WTC11 (cell line): ENCODE results near the gene CPNE2.

Experiments used
- FOXK1 ChIP-seq: sonication (generic); formaldehyde crosslinking; IDR thresholded peaks from 2 replicates; pipeline ENCODE4 v1.8.0; 2022; ENCODE audit warnings: mild to moderate bottlenecking, moderate library complexity, missing genetic modification reagents
- JUN ChIP-seq: sonication (generic); formaldehyde crosslinking; IDR thresholded peaks from 2 replicates; pipeline ENCODE4 v1.8.0; 2023; ENCODE audit warnings: mild to moderate bottlenecking, missing genetic modification reagents
- TF ChIP-seq, protein P1 (sequence below): fragments of 200-600 bp; IDR thresholded peaks from 2 replicates; pipeline ENCODE4 v1.8.0; 2022; ENCODE audit warnings: antibody characterized with exemption
- TF ChIP-seq, protein P2 (sequence below): sonication (generic); formaldehyde crosslinking; IDR thresholded peaks from 2 replicates; pipeline ENCODE4 v1.8.0; 2022; ENCODE audit warnings: mild to moderate bottlenecking, missing genetic modification reagents
- TF ChIP-seq, protein P3 (sequence below): sonication (generic); formaldehyde crosslinking; IDR thresholded peaks from 2 replicates; pipeline ENCODE4 v1.8.0; 2023; ENCODE audit warnings: missing genetic modification reagents
- TF ChIP-seq, protein P4 (sequence below): sonication (generic); formaldehyde crosslinking; IDR thresholded peaks from 2 replicates; pipeline ENCODE4 v1.8.1; 2023; ENCODE audit warnings: mild to moderate bottlenecking, missing genetic modification reagents, moderate library complexity
- TF ChIP-seq, protein P5 (sequence below): sonication (generic); formaldehyde crosslinking; IDR thresholded peaks from 2 replicates; pipeline ENCODE4 v1.8.1; 2023; ENCODE audit warnings: mild to moderate bottlenecking, moderate library complexity, missing genetic modification reagents

DNA sequence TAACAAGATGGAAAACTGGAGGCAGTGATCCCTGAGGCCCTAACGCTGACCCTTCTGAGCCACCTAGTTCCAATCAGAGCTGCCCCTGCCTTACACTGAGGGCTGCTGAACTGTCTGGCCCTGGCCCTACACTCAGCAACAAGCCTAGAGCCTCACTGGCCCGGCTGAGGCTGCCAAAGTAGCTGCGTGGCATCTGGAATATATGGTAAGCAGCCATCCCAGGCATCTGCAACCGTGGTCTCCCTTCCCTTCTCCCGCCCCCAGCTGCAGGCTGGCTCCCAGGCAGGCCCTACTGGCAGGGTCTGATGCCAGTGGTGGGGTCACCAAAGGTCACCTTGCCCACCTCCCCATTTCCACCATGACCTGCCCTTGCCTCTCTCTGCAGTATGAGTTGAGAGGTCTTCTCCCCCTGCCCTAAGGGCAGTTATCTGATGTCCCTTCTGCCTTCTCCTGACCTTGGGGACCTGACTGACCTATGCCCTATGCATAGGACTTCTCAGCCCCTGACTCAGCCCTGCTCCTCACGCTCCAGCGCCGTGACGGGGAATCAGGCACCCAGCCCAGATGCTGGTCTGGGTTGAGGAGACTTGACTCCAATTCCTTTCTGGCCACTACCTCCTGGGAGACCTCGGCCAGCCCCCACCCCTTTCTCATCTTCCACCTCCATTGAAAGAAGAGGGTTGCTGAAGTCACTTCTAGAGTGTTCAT is 45.3 kb downstream of the CPNE2 start:
- no peak for TF ChIP-seq JUN
- TF ChIP-seq, protein P1, sequence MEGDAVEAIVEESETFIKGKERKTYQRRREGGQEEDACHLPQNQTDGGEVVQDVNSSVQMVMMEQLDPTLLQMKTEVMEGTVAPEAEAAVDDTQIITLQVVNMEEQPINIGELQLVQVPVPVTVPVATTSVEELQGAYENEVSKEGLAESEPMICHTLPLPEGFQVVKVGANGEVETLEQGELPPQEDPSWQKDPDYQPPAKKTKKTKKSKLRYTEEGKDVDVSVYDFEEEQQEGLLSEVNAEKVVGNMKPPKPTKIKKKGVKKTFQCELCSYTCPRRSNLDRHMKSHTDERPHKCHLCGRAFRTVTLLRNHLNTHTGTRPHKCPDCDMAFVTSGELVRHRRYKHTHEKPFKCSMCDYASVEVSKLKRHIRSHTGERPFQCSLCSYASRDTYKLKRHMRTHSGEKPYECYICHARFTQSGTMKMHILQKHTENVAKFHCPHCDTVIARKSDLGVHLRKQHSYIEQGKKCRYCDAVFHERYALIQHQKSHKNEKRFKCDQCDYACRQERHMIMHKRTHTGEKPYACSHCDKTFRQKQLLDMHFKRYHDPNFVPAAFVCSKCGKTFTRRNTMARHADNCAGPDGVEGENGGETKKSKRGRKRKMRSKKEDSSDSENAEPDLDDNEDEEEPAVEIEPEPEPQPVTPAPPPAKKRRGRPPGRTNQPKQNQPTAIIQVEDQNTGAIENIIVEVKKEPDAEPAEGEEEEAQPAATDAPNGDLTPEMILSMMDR: no peak
- TF ChIP-seq, protein P2, sequence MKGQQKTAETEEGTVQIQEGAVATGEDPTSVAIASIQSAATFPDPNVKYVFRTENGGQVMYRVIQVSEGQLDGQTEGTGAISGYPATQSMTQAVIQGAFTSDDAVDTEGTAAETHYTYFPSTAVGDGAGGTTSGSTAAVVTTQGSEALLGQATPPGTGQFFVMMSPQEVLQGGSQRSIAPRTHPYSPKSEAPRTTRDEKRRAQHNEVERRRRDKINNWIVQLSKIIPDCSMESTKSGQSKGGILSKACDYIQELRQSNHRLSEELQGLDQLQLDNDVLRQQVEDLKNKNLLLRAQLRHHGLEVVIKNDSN (CRISPR knock-in tag): no peak
- no peak for TF ChIP-seq FOXK1 (CRISPR knock-in tag)
- TF ChIP-seq, protein P3, sequence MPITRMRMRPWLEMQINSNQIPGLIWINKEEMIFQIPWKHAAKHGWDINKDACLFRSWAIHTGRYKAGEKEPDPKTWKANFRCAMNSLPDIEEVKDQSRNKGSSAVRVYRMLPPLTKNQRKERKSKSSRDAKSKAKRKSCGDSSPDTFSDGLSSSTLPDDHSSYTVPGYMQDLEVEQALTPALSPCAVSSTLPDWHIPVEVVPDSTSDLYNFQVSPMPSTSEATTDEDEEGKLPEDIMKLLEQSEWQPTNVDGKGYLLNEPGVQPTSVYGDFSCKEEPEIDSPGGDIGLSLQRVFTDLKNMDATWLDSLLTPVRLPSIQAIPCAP: no peak
- TF ChIP-seq, protein P4, sequence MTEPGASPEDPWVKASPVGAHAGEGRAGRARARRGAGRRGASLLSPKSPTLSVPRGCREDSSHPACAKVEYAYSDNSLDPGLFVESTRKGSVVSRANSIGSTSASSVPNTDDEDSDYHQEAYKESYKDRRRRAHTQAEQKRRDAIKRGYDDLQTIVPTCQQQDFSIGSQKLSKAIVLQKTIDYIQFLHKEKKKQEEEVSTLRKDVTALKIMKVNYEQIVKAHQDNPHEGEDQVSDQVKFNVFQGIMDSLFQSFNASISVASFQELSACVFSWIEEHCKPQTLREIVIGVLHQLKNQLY (CRISPR knock-in tag): no peak
- TF ChIP-seq, protein P5, sequence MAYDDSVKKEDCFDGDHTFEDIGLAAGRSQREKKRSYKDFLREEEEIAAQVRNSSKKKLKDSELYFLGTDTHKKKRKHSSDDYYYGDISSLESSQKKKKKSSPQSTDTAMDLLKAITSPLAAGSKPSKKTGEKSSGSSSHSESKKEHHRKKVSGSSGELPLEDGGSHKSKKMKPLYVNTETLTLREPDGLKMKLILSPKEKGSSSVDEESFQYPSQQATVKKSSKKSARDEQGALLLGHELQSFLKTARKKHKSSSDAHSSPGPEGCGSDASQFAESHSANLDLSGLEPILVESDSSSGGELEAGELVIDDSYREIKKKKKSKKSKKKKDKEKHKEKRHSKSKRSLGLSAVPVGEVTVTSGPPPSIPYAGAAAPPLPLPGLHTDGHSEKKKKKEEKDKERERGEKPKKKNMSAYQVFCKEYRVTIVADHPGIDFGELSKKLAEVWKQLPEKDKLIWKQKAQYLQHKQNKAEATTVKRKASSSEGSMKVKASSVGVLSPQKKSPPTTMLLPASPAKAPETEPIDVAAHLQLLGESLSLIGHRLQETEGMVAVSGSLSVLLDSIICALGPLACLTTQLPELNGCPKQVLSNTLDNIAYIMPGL (CRISPR knock-in tag): no peak
